GM18867 (cell line): Measurements from ENCODE around the gene NEU1.
"Not testable (repeated sequence)": the region's sequence is repeated elsewhere in the genome, so short reads cannot be mapped to it uniquely, and the experiment has no call there.

ENCODE experiments used
- ATAC-seq: cut with Tn5 transposase; IDR thresholded peaks from one replicate; pipeline ENCODE4 v1.9.1; 2021; ENCODE audit warnings: mild to moderate bottlenecking, moderate library complexity; ENCODE audit not compliant: unreplicated experiment

NEU1 gene

GRCh38 chr6:31847276-31847978, 15.2 kb downstream of the NEU1 start:
- no peak for ATAC-seq

- ATAC-seq: no peak
Measured at GRCh38 chr6:31844507-31844906, 18.1 kb downstream of the NEU1 start.

GRCh38 chr6:31842053-31842452, 20.6 kb downstream of the NEU1 start:
- ATAC-seq: no peak

GRCh38 chr6:31839779-31840126, 22.9 kb downstream of the NEU1 start:
- ATAC-seq: not testable (repeated sequence)

GRCh38 chr6:31838968-31839367, 23.7 kb downstream of the NEU1 start:
- ATAC-seq: no peak

GRCh38 chr6:31838114-31838553, 24.5 kb downstream of the NEU1 start:
- ATAC-seq: not testable (repeated sequence)

- no peak for ATAC-seq
Measured at GRCh38 chr6:31837369-31838113, 25.1 kb downstream of the NEU1 start.

GRCh38 chr6:31836474-31837368, 25.9 kb downstream of the NEU1 start:
- ATAC-seq: no peak

GRCh38 chr6:31836047-31836473, 26.6 kb downstream of the NEU1 start:
- no peak for ATAC-seq

- ATAC-seq: peak; percentile 39
Measured at GRCh38 chr6:31834367-31835250, 28.0 kb downstream of the NEU1 start.

- ATAC-seq: no peak
Measured at GRCh38 chr6:31831350-31832215, 31.0 kb downstream of the NEU1 start.

- no peak for ATAC-seq
Measured at GRCh38 chr6:31830886-31831335, 31.7 kb downstream of the NEU1 start.

- no peak for ATAC-seq
Measured at GRCh38 chr6:31829633-31830283, 32.9 kb downstream of the NEU1 start.

- ATAC-seq: peak; percentile 68
Measured at GRCh38 chr6:31827286-31828079, 35.1 kb downstream of the NEU1 start, which contains the start of gene HSPA1B. HSPA1B (plus strand) TSS chr6:31827738; CDS start chr6:31827951, 213 bp downstream.

- ATAC-seq: peak; percentile 13
Measured at GRCh38 chr6:31826793-31827285, 35.8 kb downstream of the NEU1 start.

GRCh38 chr6:31825553-31825952, 37.1 kb downstream of the NEU1 start:
- ATAC-seq: no peak

GRCh38 chr6:31823592-31824196, 38.9 kb downstream of the NEU1 start:
- ATAC-seq: not testable (repeated sequence)
